GM12878 (cell line): ENCODE data around the gene C2orf66. TPM values are rescaled to one million over a fixed set of nuclear protein-coding genes. Genes with fewer than 3 reads are reported as not detected.

Source experiments
- ATAC-seq: fragments of 200-7000 bp; cut with Tn5 transposase; 3 replicates; pipeline ENCODE4 v1.9.1; 2020; ENCODE audit warnings: mild to moderate bottlenecking, moderate library complexity
- BruUV-seq: library from RNA; stranded (reverse); fragments of 400-500 nt; replicated peaks from 2 replicates; lab custom pipeline; 2021; lab: Mats Ljungman, UMichigan
- CTCF ChIA-PET: fragments of 300-600 bp; sonication (Branson Sonifier 250); formaldehyde crosslinking; extraction: SDS; loops from one replicate; lab custom pipeline; 2021; ENCODE audit warnings: inconsistent platforms; lab: Yijun Ruan, JAX
- POLR2A ChIA-PET: fragments of 350-600 bp; formaldehyde crosslinking; extraction: SDS; loops from one replicate; lab custom pipeline; 2021; ENCODE audit warnings: inconsistent platforms; lab: Charles Lee
- RAD21 ChIA-PET: fragments of 300-600 bp; sonication (Branson Sonifier 250); formaldehyde crosslinking; loops from one replicate; lab custom pipeline; 2023; ENCODE audit warnings: antibody characterized with exemption; ENCODE audit not compliant: unreplicated experiment; lab: Charles Lee
- SMC1A ChIA-PET: fragments of 300-600 bp; sonication (Branson Sonifier 250); formaldehyde crosslinking; loops from one replicate; lab custom pipeline; 2023; ENCODE audit not compliant: unreplicated experiment, uncharacterized antibody; lab: Charles Lee
- DNase-seq: peaks from one replicate; pipeline ENCODE4 v3.0.0-alpha.2; 2011; ENCODE audit warnings: low read depth, low spot score
- FAIRE-seq: peaks from 3 replicates; lab custom pipeline; 2011; peaks lifted over from hg19 to GRCh38; lab: Jason Lieb, UNC
- H2AFZ ChIP-seq: 2 replicates; pipeline ENCODE4 v1.6.0; 2011; ENCODE audit warnings: low read depth, low read length, control low read depth; ENCODE audit not compliant: control insufficient read depth
- H3K27ac ChIP-seq: 2 replicates; pipeline ENCODE4 v1.5.1; 2011; ENCODE audit warnings: control low read depth; ENCODE audit not compliant: control insufficient read depth, insufficient read depth
- H3K27me3 ChIP-seq, 2 experiments: replicated peaks in 1 of 2; 2 replicates each; pipeline versions ENCODE4 v1.6.0 to v1.6.1; 2011; ENCODE audit warnings: low read length in 1 of 2; ENCODE audit not compliant: control insufficient read depth in 2 of 2, insufficient read depth in 2 of 2
- H3K36me3 ChIP-seq, 2 experiments: 2 replicates each; pipeline ENCODE4 v1.5.1; 2011; ENCODE audit warnings: low read length in 1 of 2; ENCODE audit not compliant: control insufficient read depth in 2 of 2, insufficient read depth in 2 of 2
- H3K4me1 ChIP-seq: 2 replicates; pipeline ENCODE4 v1.6.1; 2011; ENCODE audit warnings: mild to moderate bottlenecking, low read length, moderate library complexity, mixed read lengths; ENCODE audit not compliant: control insufficient read depth, insufficient read depth
- H3K4me2 ChIP-seq: 2 replicates; pipeline ENCODE4 v1.6.0; 2011; ENCODE audit warnings: control low read depth; ENCODE audit not compliant: control insufficient read depth, insufficient read depth
- H3K4me3 ChIP-seq: fragments of 200-600 bp; sonication (generic); 2 replicates; pipeline ENCODE4 v1.5.1; 2016
- H3K79me2 ChIP-seq: 2 replicates; pipeline ENCODE4 v1.6.0; 2011; ENCODE audit warnings: low read length; ENCODE audit not compliant: control insufficient read depth, insufficient read depth
- H3K9ac ChIP-seq: 2 replicates; pipeline ENCODE4 v1.8.0; 2011; ENCODE audit warnings: low read length, control low read depth, mixed read lengths; ENCODE audit not compliant: control insufficient read depth, insufficient read depth
- H3K9me3 ChIP-seq: replicated peaks from 3 replicates; pipeline ENCODE4 v1.5.1; 2011; ENCODE audit warnings: mild to moderate bottlenecking, low read length; ENCODE audit not compliant: control insufficient read depth, insufficient read depth
- H4K20me1 ChIP-seq: 2 replicates; pipeline ENCODE4 v1.6.0; 2011; ENCODE audit not compliant: control insufficient read depth, insufficient read depth
- ATF2 ChIP-seq: IDR thresholded peaks from 2 replicates; pipeline ENCODE4 v1.6.1; 2012; ENCODE audit warnings: low read length, inconsistent platforms
- BCL11A ChIP-seq: IDR thresholded peaks from 2 replicates; pipeline ENCODE4 v1.6.1; 2011; ENCODE audit warnings: low read depth, low read length
- CEBPZ ChIP-seq: fragments of 150-350 bp; IDR thresholded peaks from 2 replicates; pipeline ENCODE4 v1.6.1; 2016; ENCODE audit warnings: low read depth, low read length
- CTCF ChIP-seq, 3 experiments: IDR thresholded peaks in 2 of 3; conservative IDR thresholded peaks in 1 of 3; 2 replicates each; pipeline ENCODE4 v1.5.1; 2011; ENCODE audit warnings: low read depth in 3 of 3, low read length in 3 of 3, mild to moderate bottlenecking in 3 of 3, control low read depth in 2 of 3, moderate library complexity in 2 of 3, inconsistent platforms in 1 of 3, mixed read lengths in 1 of 3; ENCODE audit not compliant: control insufficient read depth in 2 of 3, insufficient read depth in 1 of 3; ENCODE audit errors: extremely low read depth in 1 of 3
- ELK1 ChIP-seq: IDR thresholded peaks from 2 replicates; pipeline ENCODE4 v1.6.1; 2012; ENCODE audit warnings: low read depth, low read length, improper control_type of control experiment
- GATAD2B ChIP-seq: fragments of 450-650 bp; conservative IDR thresholded peaks from 2 replicates; pipeline ENCODE4 v1.6.1; 2017; ENCODE audit warnings: low read depth, mild to moderate bottlenecking, moderate library complexity
- NR2C2 ChIP-seq: IDR thresholded peaks from 2 replicates; pipeline ENCODE4 v1.6.1; 2011; ENCODE audit warnings: borderline replicate concordance, low read depth; ENCODE audit not compliant: control insufficient read depth, insufficient read length
- PKNOX1 ChIP-seq: fragments of 450-650 bp; IDR thresholded peaks from 2 replicates; pipeline ENCODE4 v1.6.1; 2016; ENCODE audit warnings: mild to moderate bottlenecking
- RBBP5 ChIP-seq: fragments of 200-600 bp; sonication (generic); conservative IDR thresholded peaks from 2 replicates; pipeline ENCODE4 v1.6.1; 2016
- STAT3 ChIP-seq: IDR thresholded peaks from 2 replicates; pipeline ENCODE4 v1.6.1; 2011; ENCODE audit warnings: low read depth, low read length, improper control_type of control experiment
- YBX1 ChIP-seq: fragments of 450-650 bp; IDR thresholded peaks from 2 replicates; pipeline ENCODE4 v1.6.1; 2016; ENCODE audit warnings: antibody characterized with exemption
- WGBS: methylation state at CpG from one replicate; pipeline ENCODE4 v1.1.6; 2016; ENCODE audit warnings: low lambda C conversion rate; ENCODE audit not compliant: insufficient replicate concordance, insufficient coverage; ENCODE audit errors: missing lambda C conversion rate; 5-methylcytosine and 5-hydroxymethylcytosine counted together
- in situ Hi-C: fragments of 300-500 bp; cut with MboI; formaldehyde crosslinking; loops from 9 replicates; pipeline ENCODE4 v1.14.3; 2018; ENCODE audit warnings: mixed read lengths
- intact Hi-C: fragments of 100-400 bp; cut with micrococcal nuclease; formaldehyde crosslinking; loops from one replicate; pipeline ENCODE4 v1.14.2; 2022; ENCODE audit not compliant: unreplicated experiment
- polyA plus RNA-seq, 11 experiments: library from polyadenylated mRNA; depleted of rRNA in 4 of 11; unstranded in 6 of 11; stranded (reverse) in 5 of 11; fragments of >200 nt; fragmentation: Nextera tagmentation in 4 of 11; fragmentation: Illumina TruSeq in 1 of 11; extraction: Ambion mirVana in 4 of 11; extraction: Trizol in 1 of 11; gene quantifications; 1 replicate in 1 of 11; 2 replicates in 10 of 11; pipeline versions ENCODE4 v1.2.1 to v1.2.3, GENCODE V29; 2011 to 2016; ENCODE audit warnings: inconsistent platforms in 2 of 11, missing spikeins in 2 of 11, low read depth in 1 of 11
- total RNA-seq, 4 experiments: library from RNA; depleted of rRNA in 3 of 4; stranded (reverse); fragments of >200 nt in 3 of 4; fragmentation: Illumina TruSeq in 1 of 4; extraction: Trizol in 1 of 4; gene quantifications; 2 replicates each; pipeline versions ENCODE4 v1.2.1 to v1.2.3, GENCODE V29; 2013 to 2021

C2orf66 gene
- total and polyA plus RNA-seq, 10 of the 15 experiments (the other 5 are each of a cell fraction or from before 2014, with no cell fraction given): 0.04 to 0.10 (median 0.07) TPM; not detected in 7

- no peak for TF ChIP-seq CEBPZ
- TF ChIP-seq GATAD2B: no peak
- no peak for TF ChIP-seq STAT3
These were observed 42.1 kb downstream of the C2orf66 start (continued) for GRCh38 chr2:196767101-196767500.

GRCh38 chr2:196759378-196759706 lies 49.8 kb downstream of the C2orf66 start:
- CTCF ChIA-PET: interaction anchor here (1.2 to 2.1 kb wide), 3 partner anchors 8 to 278 kb away, joined by 3 to 10 read pairs (median 5); no protein-coding TSS in a partner anchor
- Histone ChIP-seq H3K27me3 (no peaks in the 10 kb centered on the region), H3K79me2 (no peaks in the 10 kb centered on the region), H3K4me3 (no peak overlapping the region), H2AFZ (no peak overlapping the region), H3K4me2 (no peak overlapping the region), H3K4me1 (no peaks in the 10 kb centered on the region), H3K27ac (no peak overlapping the region), H4K20me1 (no peaks in the 10 kb centered on the region), H3K9ac (no peak overlapping the region), H3K9me3 (no peaks in the 10 kb centered on the region), H3K36me3 (peaks cover 0 to 6% of the 10 kb centered on the region in 2 experiments; a peak in 1 of 4 replicates)
- ATAC-seq (no peak), FAIRE-seq (no peak), DNase-seq (no peak)
- intact Hi-C loops (loop anchor here (10.0 kb wide), 2 partner anchors 305 to 465 kb away; no protein-coding TSS in a partner anchor), in situ Hi-C loops (no loop called here)
- SMC1A ChIA-PET: interaction anchor here (0.8 to 1.2 kb wide), 2 partner anchors 305 to 307 kb away, joined by 3 read pairs; no protein-coding TSS in a partner anchor
- no TSS peak for BruUV-seq
- RAD21 ChIA-PET: no interaction called here
- 89% methylated on average over 5 of the region's 5 CpGs for WGBS
- POLR2A ChIA-PET: no interaction called here
- TF ChIP-seq NR2C2 (no peak), RBBP5 (no peak), BCL11A (no peak), ATF2 (no peak), CTCF (IDR thresholded peaks at IDR 0.05 in 2 of 3, conservative IDR thresholded peaks at IDR 0.05 in 1 of 3; ENCODE audit: control insufficient read depth in 2 of 3, extremely low read depth in 1 of 3, insufficient read depth in 1 of 3, low read depth in 3 of 3, low read length in 3 of 3) (no peak), YBX1 (no peak), PKNOX1 (no peak), ELK1 (no peak)
